Stomach (tissue), 9 donors: ENCODE data around the gene PAQR5. TPM values are rescaled to one million over a fixed set of nuclear protein-coding genes. Genes with fewer than 3 reads are reported as not detected.
"Not testable (repeated sequence)": the region's sequence is repeated elsewhere in the genome, so short reads cannot be mapped to it uniquely, and the experiment has no call there.

Source experiments
- DNase-seq, 2 donors: peaks; one replicate each; pipeline versions ENCODE4 v3.0.0 to v3.0.0-alpha.2; 2013 to 2019
- H3K27ac ChIP-seq, 5 donors: fragments of 200-600 bp in 4 of 5; sonication (generic) in 4 of 5; one replicate each; pipeline ENCODE4 v1.5.1; 2013 to 2019; ENCODE audit warnings: mild to moderate bottlenecking in 1 of 5, moderate library complexity in 1 of 5
- H3K27me3 ChIP-seq, 3 donors: fragments of 200-600 bp; sonication (generic); one replicate each; pipeline ENCODE4 v1.5.1; 2017 to 2019; ENCODE audit warnings: mixed run types in 1 of 3
- H3K36me3 ChIP-seq, 4 donors: fragments of 200-600 bp; sonication (generic); 1 replicate in 3 of 4; 2 replicates in 1 of 4; pipeline ENCODE4 v1.5.1; 2016 to 2019
- H3K4me1 ChIP-seq, 4 donors: fragments of 200-600 bp; sonication (generic); one replicate each; pipeline ENCODE4 v1.5.1; 2016 to 2019
- H3K4me3 ChIP-seq, 4 donors: fragments of 200-600 bp; sonication (generic) in 3 of 4; one replicate each; pipeline ENCODE4 v1.5.1; 2016 to 2019; ENCODE audit warnings: mild to moderate bottlenecking in 1 of 4
- H3K9me3 ChIP-seq, 4 donors: fragments of 200-600 bp; sonication (generic); one replicate each; pipeline ENCODE4 v1.5.1; 2016 to 2019
- EP300 ChIP-seq: sonication (generic); formaldehyde crosslinking; IDR thresholded peaks from one replicate; pipeline ENCODE4 v1.6.1; 2017; ENCODE audit warnings: antibody characterized with exemption
- POLR2A ChIP-seq, 4 donors: fragments of 450-650 bp; IDR thresholded peaks; one replicate each; pipeline ENCODE4 v1.6.1; 2016; ENCODE audit warnings: antibody characterized with exemption in 4 of 4, control low read depth in 2 of 4, mild to moderate bottlenecking in 1 of 4, moderate library complexity in 1 of 4
- POLR2AphosphoS5 ChIP-seq, 3 donors: sonication (generic); formaldehyde crosslinking; IDR thresholded peaks; one replicate each; pipeline ENCODE4 v1.6.1; 2016; ENCODE audit warnings: antibody characterized with exemption in 3 of 3
- WGBS, 5 donors: extraction: QIAGEN DNeasy Blood & Tissue Kit in 3 of 5; methylation state at CpG; one replicate each; pipeline versions ENCODE4 v1.1.5 to v1.1.7; 2013 to 2018; 5-methylcytosine and 5-hydroxymethylcytosine counted together
- intact Hi-C: fragments of 100-400 bp; cut with DNase I; formaldehyde crosslinking; loops from one replicate; pipeline ENCODE4 v1.15.1; 2023; ENCODE audit warnings: low total_unique reads
- polyA plus RNA-seq, 3 donors: library from polyadenylated mRNA; stranded (reverse); fragments of 200-250 nt; gene quantifications; one replicate each; pipeline ENCODE4 v1.2.3, GENCODE V29; 2013
- total RNA-seq, 5 donors: library from RNA; depleted of rRNA; stranded (reverse); fragments of >200 nt; gene quantifications; one replicate each; pipeline versions ENCODE4 v1.1.0 to v1.2.3, GENCODE V29; 2014 to 2016
- TF ChIP-seq, protein P1 (sequence below), 7 experiments: fragments of 450-650 bp in 4 of 7; fragments of 200-600 bp in 3 of 7; sonication (generic) in 3 of 7; IDR thresholded peaks; one replicate each; pipeline ENCODE4 v1.5.1; 2016 to 2019; ENCODE audit warnings: antibody characterized with exemption in 7 of 7, control low read depth in 2 of 7, mild to moderate bottlenecking in 1 of 7
- donor health status: healthy with polysubstance abuse.
- donor health status: Bipolar disorder and iron deficiency.
- donor health status: healthy.

The PAQR5 gene
- total and polyA plus RNA-seq, 8 donors, result 3.6 to 37.9 (median 7.5) TPM; not detected in 1

DNA sequence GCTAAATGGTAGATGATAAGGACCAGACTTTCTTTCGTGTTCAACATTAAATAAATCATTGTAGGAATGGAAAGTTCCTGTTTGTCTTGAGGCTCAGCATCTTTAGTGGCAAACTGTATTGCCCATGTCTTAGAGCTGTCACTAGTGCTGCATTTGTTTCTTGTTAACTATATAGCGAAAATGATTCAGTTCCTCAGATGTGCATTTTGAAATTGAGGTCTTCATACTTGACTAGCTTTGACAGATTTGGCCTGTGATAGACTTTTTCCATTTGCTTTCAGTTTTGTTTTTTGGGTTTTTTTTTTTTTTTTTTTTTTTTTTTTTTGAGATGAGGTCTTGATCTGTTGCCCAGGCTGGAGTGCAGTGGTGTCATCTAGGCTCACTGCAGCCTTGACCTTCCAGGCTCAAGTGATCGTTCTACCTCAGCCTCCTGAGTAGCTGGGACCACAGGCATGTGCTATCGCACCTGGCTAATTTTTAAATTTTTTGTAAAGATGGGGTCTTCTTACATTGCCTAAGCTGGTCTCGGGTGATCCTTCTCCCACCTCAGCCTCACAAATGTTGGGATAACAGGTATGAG lies 144.4 kb downstream of the PAQR5 start:
- intact Hi-C loops, result no loop called here
- H3K27ac ChIP-seq, result no peak overlapping the region
- H3K36me3 ChIP-seq, result no peaks in the 10 kb centered on the region
- peaks cover 4 to 16% (median 9%) of the 10 kb centered on the region in 4 donors for H3K4me1 ChIP-seq
- DNase-seq, result no peak
- TF ChIP-seq POLR2AphosphoS5 (IDR thresholded peaks at IDR 0.05), result no peak
- no peak for TF ChIP-seq POLR2A (IDR thresholded peaks at IDR 0.05)
- no peak for TF ChIP-seq EP300
- TF ChIP-seq, protein P1, sequence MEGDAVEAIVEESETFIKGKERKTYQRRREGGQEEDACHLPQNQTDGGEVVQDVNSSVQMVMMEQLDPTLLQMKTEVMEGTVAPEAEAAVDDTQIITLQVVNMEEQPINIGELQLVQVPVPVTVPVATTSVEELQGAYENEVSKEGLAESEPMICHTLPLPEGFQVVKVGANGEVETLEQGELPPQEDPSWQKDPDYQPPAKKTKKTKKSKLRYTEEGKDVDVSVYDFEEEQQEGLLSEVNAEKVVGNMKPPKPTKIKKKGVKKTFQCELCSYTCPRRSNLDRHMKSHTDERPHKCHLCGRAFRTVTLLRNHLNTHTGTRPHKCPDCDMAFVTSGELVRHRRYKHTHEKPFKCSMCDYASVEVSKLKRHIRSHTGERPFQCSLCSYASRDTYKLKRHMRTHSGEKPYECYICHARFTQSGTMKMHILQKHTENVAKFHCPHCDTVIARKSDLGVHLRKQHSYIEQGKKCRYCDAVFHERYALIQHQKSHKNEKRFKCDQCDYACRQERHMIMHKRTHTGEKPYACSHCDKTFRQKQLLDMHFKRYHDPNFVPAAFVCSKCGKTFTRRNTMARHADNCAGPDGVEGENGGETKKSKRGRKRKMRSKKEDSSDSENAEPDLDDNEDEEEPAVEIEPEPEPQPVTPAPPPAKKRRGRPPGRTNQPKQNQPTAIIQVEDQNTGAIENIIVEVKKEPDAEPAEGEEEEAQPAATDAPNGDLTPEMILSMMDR (IDR thresholded peaks at IDR 0.05), result no peak
- 82 to 86% (median 84%) methylated on average over 5 of the region's 5 CpGs for WGBS, 5 donors
- no peaks in the 10 kb centered on the region for H3K9me3 ChIP-seq
- no peak overlapping the region for H3K4me3 ChIP-seq
- H3K27me3 ChIP-seq, result no peaks in the 10 kb centered on the region

DNA sequence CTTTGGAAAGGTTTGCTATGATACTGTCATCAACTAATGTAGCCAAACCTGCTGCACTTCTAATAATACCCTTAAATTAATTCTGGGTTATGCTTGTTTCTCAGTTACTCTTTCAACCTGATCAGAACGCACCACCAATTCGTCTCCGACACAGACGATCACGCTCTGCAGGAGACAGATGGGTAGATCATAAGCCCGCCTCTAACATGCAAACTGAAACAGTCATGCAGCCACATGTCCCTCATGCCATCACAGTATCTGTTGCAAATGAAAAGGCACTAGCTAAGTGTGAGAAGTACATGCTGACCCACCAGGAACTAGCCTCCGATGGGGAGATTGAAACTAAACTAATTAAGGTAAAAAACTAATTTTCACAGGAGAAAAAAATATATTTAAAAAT lies 146.0 kb downstream of the PAQR5 start:
- no peaks in the 10 kb centered on the region for H3K36me3 ChIP-seq
- H3K27ac ChIP-seq, result no peak overlapping the region
- intact Hi-C loops, result no loop called here
- no peak overlapping the region for H3K4me3 ChIP-seq
- H3K4me1 ChIP-seq, result peaks cover 4 to 16% (median 6%) of the 10 kb centered on the region in 4 donors
- no peaks in the 10 kb centered on the region for H3K9me3 ChIP-seq
- 94 to 99% (median 96%) methylated on average over 7 of the region's 7 CpGs for WGBS, 5 donors
- TF ChIP-seq POLR2AphosphoS5 (IDR thresholded peaks at IDR 0.05), result no peak
- no peak for TF ChIP-seq POLR2A (IDR thresholded peaks at IDR 0.05)
- TF ChIP-seq, protein P1 (IDR thresholded peaks at IDR 0.05), result no peak
- TF ChIP-seq EP300, result no peak
- DNase-seq, result no peak
- H3K27me3 ChIP-seq, result no peaks in the 10 kb centered on the region

DNA sequence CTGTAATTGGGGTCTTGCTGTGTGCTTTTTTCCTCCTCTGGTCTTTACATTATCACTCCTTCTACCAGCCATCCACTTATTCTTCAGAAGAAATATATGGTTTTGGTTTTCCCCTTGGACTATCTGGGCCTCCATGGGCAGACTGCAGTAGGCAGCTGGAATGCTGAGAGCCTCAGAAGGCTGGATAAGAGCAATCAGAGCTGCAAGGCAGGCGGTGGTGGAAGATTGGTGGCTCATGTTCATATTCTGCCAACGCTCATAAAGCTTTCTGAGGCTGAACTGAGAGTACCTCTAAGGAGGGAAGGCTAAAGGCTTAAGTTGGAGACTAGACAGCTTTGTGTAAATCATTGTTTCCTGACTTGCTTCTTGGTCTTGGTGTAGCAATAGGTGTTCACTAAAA lies 148.2 kb downstream of the PAQR5 start:
- intact Hi-C loops, result no loop called here
- no peak for DNase-seq
- Histone ChIP-seq H3K4me3 (no peak overlapping the region), H3K27me3 (no peaks in the 10 kb centered on the region), H3K4me1 (peaks cover 4 to 25% (median 10%) of the 10 kb centered on the region in 4 donors), H3K9me3 (no peaks in the 10 kb centered on the region), H3K27ac (peak overlapping the region in 1 of 5 donors; percentile 45), H3K36me3 (no peaks in the 10 kb centered on the region)
- TF ChIP-seq, protein P1 (IDR thresholded peaks at IDR 0.05), result no peak
- no peak for TF ChIP-seq POLR2A (IDR thresholded peaks at IDR 0.05)
- TF ChIP-seq EP300, result no peak
- no peak for TF ChIP-seq POLR2AphosphoS5 (IDR thresholded peaks at IDR 0.05)
- WGBS, 5 donors, result 43 to 64% (median 57%) methylated on average over 2 of the region's 2 CpGs

DNA sequence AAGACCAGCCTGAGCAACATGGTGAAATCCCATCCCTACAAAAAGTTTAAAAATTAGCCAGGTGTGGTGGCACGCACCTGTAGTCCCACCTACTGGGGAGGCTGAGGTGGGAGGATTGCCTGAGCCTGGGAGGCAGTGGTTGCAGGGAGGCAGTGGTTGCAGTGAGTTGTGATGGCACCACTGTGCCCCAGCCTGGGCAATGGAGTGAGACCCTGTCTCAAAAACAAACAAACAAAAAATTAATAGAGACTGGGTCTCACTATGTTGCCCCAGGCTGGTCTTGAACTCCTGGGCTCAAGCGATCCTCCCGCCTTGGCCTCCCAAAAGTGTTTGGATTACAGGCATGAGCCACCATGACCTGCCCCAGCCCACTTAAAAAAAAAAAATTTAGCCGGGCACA lies 151.5 kb downstream of the PAQR5 start:
- peaks cover 22 to 50% (median 30%) of the 10 kb centered on the region in 4 donors for H3K4me1 ChIP-seq
- H3K9me3 ChIP-seq, H3K36me3 ChIP-seq, intact Hi-C loops, H3K27ac ChIP-seq, H3K4me3 ChIP-seq, H3K27me3 ChIP-seq, DNase-seq: not testable (repeated sequence)
- 98 to 100% (median 99%) methylated on average over 4 of the region's 4 CpGs for WGBS, 5 donors

DNA sequence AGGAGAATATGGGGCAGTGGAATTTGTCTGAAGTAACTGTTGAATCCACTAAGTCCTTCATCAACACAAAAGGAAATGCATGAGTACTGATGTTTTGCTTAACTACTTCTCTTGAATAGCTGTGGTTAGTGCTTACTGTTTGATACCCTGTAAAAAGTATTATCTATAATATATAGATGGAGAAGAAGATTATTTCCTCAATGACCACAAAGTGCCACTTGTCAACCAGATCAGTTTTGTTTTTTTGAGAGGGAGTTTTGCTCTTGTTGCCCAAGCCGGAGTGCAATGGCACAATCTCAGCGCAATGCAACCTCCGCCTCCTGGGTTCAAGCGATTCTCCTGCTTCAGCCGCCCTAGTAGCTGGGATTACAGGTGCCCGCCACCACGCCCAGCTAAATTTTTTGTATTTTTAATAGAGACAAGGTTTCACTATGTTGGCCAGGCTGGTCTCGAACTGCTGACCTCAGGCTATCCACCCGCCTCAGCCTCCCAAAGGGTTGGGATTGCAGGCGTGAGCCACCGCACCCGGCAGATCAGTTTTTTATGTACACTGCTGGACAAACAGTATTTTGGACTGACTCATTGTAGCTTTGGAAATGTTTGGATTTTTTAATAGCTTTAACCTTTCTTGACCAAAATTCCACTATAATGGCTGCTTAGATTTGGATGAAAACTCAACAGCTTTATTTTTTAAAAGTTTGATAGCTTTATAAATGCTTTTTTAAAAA lies 152.4 kb downstream of the PAQR5 start:
- intact Hi-C loops, result no loop called here
- peak overlapping the region in 1 of 4 donors; percentile 77 for H3K4me3 ChIP-seq
- H3K27ac ChIP-seq, result peak overlapping the region in 4 of 5 donors; percentile 21 to 96 (median 95)

More for the DNA sequence above, 152.4 kb downstream of the PAQR5 start:
- no peak for DNase-seq
- peaks cover 28 to 58% (median 38%) of the 10 kb centered on the region in 4 donors for H3K4me1 ChIP-seq
- no peaks in the 10 kb centered on the region for H3K9me3 ChIP-seq
- 72 to 79% (median 75%) methylated on average over 12 of the region's 12 CpGs for WGBS, 5 donors
- H3K27me3 ChIP-seq, result no peaks in the 10 kb centered on the region
- peaks cover under 1 to 19% (median 16%) of the 10 kb centered on the region in 4 donors for H3K36me3 ChIP-seq
- no peak for TF ChIP-seq POLR2A (IDR thresholded peaks at IDR 0.05)
